NCI-H526 treated with DMSO at 0.1 percent for 48 hours (cell line): ENCODE data around the gene DENR.

Experiments used
- DNase-seq: peaks from one replicate; lab custom pipeline; 2025; lab: John Stamatoyannopoulos, UW

DENR gene

DNA sequence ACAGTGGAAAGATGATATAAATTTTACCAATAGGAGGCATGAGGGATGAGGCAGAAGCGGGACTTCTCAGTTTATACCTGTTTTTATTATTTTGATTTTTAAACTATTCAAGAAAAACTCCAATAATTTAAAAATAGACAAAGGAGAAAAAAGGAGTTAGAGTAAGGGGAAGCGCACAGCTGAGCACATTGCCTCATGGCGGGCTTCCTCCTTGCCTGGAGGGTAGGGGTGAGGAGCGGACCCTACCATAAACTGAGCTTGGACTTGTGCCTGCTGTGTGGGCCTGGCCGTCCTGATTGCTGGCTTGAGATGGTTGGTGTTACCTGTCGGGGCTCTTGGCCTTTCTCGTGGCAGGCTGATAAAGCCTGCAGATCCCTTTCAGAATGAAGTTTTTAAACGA, 67.5 kb downstream of the DENR start:
- no peak for DNase-seq
